PC-9 (cell line): Measurements from ENCODE around the gene MFSD6. TPM values are rescaled to one million over a fixed set of nuclear protein-coding genes. Genes with fewer than 3 reads are reported as not detected.

ENCODE experiments used
- BruUV-seq: library from RNA; stranded (reverse); fragments of 400-500 nt; replicated peaks from 2 replicates; lab custom pipeline; 2021; lab: Mats Ljungman, UMichigan
- CTCF ChIA-PET: fragments of 300-600 bp; sonication (Branson Sonifier 250); formaldehyde crosslinking; loops from one replicate; lab custom pipeline; 2022; ENCODE audit warnings: antibody characterized with exemption; lab: Charles Lee
- POLR2A ChIA-PET: fragments of 300-600 bp; sonication (Branson Sonifier 250); formaldehyde crosslinking; loops from one replicate; lab custom pipeline; 2022; ENCODE audit warnings: antibody characterized with exemption; ENCODE audit not compliant: unreplicated experiment; lab: Charles Lee
- DNase-seq, 2 experiments: peaks; one replicate each; pipeline versions ENCODE4 v3.0.0 to v3.0.0-alpha.2; 2015 to 2022; ENCODE audit warnings: mixed read lengths in 1 of 2
- H2AFZ ChIP-seq: fragments of 200-600 bp; sonication (generic); 2 replicates; pipeline ENCODE4 v1.8.1; 2017; ENCODE audit warnings: antibody characterized with exemption
- H3F3A ChIP-seq: fragments of 200-600 bp; sonication (generic); 2 replicates; pipeline ENCODE4 v1.8.1; 2017; ENCODE audit warnings: antibody characterized with exemption, mild to moderate bottlenecking, low read depth; ENCODE audit not compliant: insufficient read depth
- H3K27ac ChIP-seq: fragments of 200-600 bp; sonication (generic); 2 replicates; pipeline ENCODE4 v1.6.1; 2016; ENCODE audit warnings: mixed run types
- H3K27me3 ChIP-seq: fragments of 200-600 bp; sonication (generic); 2 replicates; pipeline ENCODE4 v1.6.1; 2016; ENCODE audit warnings: low read depth, mixed run types; ENCODE audit not compliant: insufficient read depth
- H3K36me3 ChIP-seq: fragments of 200-600 bp; sonication (generic); 2 replicates; pipeline ENCODE4 v1.6.1; 2016; ENCODE audit warnings: low read depth, mixed run types
- H3K4me1 ChIP-seq: fragments of 200-600 bp; sonication (generic); replicated peaks from 2 replicates; pipeline ENCODE4 v1.6.1; 2016; ENCODE audit warnings: mixed run types; ENCODE audit not compliant: insufficient read depth
- H3K4me2 ChIP-seq: fragments of 200-600 bp; sonication (generic); 2 replicates; pipeline ENCODE4 v1.6.1; 2017; ENCODE audit warnings: mixed run types
- H3K4me3 ChIP-seq: fragments of 200-600 bp; sonication (generic); 2 replicates; pipeline ENCODE4 v1.6.1; 2016; ENCODE audit warnings: mixed run types
- H3K79me2 ChIP-seq: fragments of 200-600 bp; sonication (generic); 2 replicates; pipeline ENCODE4 v1.6.1; 2017; ENCODE audit warnings: low read depth, mixed run types
- H3K9me2 ChIP-seq: fragments of 200-600 bp; sonication (generic); 2 replicates; pipeline ENCODE4 v1.8.1; 2017; ENCODE audit warnings: mild to moderate bottlenecking; ENCODE audit not compliant: insufficient read depth
- H3K9me3 ChIP-seq: fragments of 200-600 bp; sonication (generic); 2 replicates; pipeline ENCODE4 v1.8.1; 2016; ENCODE audit warnings: low read depth; ENCODE audit not compliant: insufficient read depth
- H4K20me1 ChIP-seq: fragments of 200-600 bp; sonication (generic); 2 replicates; pipeline ENCODE4 v1.8.1; 2017; ENCODE audit not compliant: insufficient read depth
- EZH2 ChIP-seq: fragments of 200-600 bp; sonication (generic); IDR thresholded peaks from 2 replicates; pipeline ENCODE4 v1.8.0; 2017; ENCODE audit warnings: antibody characterized with exemption, low read depth
- intact Hi-C: fragments of 100-400 bp; cut with micrococcal nuclease; formaldehyde crosslinking; loops from one replicate; pipeline ENCODE4 v1.10.0; 2022; ENCODE audit not compliant: unreplicated experiment
- total RNA-seq: library from RNA; stranded (reverse); gene quantifications from 2 replicates; pipeline ENCODE4 v1.2.3, GENCODE V29; 2021
- TF ChIP-seq, protein P1 (sequence below): fragments of 200-600 bp; sonication (generic); conservative IDR thresholded peaks from 2 replicates; pipeline ENCODE4 v1.6.1; 2017; ENCODE audit warnings: mixed run types, antibody characterized with exemption, mild to moderate bottlenecking, moderate library complexity

Gene MFSD6
- total RNA-seq, 1 experiment from 2014 or later = 15.6 TPM

DNA sequence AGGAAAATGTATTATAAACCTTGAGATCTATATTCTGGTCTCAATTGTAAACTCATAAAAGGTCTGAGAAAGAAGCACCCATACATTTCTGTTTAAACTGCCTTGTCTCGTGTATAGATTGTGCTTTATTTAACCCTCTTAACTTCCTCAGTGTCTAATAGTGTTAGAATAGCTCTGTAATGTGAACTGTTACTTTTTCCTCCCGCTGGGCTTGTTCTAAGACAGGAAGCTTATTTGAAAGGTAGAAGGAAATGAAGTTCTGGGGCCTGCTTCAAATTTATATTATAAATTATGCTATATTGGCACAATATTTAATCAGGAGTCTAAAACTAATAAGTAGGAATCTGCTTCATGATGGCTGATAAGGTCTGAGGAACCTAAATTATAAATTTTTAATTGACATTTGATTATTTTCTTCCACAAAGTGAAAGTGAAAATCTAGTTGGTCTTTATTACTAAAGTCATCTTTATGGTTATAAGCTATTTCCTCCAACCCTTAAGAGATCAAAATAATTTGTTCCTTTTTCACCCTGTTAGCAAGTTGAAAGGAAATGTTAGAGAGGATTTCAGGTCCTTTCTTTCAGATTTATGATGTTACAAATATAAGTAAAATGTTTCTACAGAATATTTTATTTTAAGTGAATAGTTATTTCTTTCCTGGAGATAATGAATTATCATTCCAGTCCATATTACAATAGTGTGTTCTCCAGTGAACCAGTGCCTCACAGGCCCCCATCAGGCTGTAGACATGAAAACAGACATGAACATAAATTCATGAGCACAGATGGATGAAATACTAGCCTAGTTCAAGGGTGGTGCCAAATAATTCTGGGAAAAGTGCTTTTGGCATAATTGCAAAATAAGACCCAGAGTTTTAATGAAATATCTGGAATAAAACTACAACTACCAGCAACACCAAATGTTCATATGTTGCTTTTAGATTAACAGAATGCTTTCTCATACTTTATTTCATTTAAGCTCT is 7.9 kb downstream of the MFSD6 start:
- Histone ChIP-seq H3K4me3 (no peak overlapping the region), H3K79me2 (no peaks in the 10 kb centered on the region), H3K27me3 (no peaks in the 10 kb centered on the region), H3K9me2 (no peaks in the 10 kb centered on the region), H3K4me2 (no peak overlapping the region), H3K27ac (no peak overlapping the region), H3K4me1 (no peaks in the 10 kb centered on the region), H2AFZ (no peak overlapping the region), H3K9me3 (no peaks in the 10 kb centered on the region), H3K36me3 (no peaks in the 10 kb centered on the region), H3F3A (0 out of 2 replicates have a peak, but pooled peaks cover 3% of the 10 kb centered on the region), H4K20me1 (no peaks in the 10 kb centered on the region)
- no peak for DNase-seq
- TF ChIP-seq, protein P1, sequence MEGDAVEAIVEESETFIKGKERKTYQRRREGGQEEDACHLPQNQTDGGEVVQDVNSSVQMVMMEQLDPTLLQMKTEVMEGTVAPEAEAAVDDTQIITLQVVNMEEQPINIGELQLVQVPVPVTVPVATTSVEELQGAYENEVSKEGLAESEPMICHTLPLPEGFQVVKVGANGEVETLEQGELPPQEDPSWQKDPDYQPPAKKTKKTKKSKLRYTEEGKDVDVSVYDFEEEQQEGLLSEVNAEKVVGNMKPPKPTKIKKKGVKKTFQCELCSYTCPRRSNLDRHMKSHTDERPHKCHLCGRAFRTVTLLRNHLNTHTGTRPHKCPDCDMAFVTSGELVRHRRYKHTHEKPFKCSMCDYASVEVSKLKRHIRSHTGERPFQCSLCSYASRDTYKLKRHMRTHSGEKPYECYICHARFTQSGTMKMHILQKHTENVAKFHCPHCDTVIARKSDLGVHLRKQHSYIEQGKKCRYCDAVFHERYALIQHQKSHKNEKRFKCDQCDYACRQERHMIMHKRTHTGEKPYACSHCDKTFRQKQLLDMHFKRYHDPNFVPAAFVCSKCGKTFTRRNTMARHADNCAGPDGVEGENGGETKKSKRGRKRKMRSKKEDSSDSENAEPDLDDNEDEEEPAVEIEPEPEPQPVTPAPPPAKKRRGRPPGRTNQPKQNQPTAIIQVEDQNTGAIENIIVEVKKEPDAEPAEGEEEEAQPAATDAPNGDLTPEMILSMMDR = no peak
- TF ChIP-seq EZH2 = no peak
- no TSS peak for BruUV-seq
- POLR2A ChIA-PET = interaction anchor here (0.6 to 0.8 kb wide), 2 partner anchors 175 to 457 kb away, joined by 5 read pairs; no protein-coding TSS in a partner anchor
- CTCF ChIA-PET = no interaction called here
- intact Hi-C loops = loop anchor here (10.0 kb wide), 1 partner anchor 49 kb away; no protein-coding TSS in a partner anchor

DNA sequence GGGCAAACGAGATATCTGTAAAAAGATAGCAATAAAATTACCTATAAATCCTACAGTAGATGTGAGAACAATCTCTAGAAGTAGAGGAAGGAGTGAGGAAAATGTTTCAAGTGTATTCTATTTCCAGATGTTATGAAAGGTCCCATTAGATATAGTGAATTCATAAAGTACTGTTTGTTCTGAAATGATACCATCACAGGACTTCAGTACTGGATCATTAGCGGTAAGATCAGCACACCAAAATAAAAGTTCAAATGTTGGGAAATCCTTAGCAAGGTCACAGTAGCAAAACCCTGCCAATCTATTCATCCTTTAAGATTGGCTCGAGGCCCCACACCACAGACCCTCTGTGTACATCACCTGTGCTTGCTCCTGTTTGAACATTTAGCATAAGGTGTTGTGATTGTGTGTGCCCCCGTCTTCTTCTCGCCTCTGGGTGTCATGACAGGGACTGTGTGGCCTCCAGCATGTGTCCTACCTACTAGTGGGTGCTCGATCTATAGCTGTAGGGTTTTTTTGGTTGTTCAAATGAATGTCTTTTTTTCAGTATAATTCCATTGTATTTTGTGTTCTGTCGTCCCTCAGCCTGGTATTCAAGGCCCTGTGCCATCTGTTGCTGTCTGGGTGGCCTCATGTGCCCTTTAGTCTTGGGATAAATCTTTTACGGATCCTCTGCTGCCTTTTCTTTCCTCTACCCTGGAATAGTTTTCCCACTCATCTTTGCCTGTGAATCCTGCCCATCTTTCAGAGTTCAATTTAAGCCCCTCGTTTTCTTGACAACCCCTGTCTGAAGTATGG is 9.1 kb downstream of the MFSD6 start:
- Histone ChIP-seq H3K4me1 (no peaks in the 10 kb centered on the region), H3K79me2 (no peaks in the 10 kb centered on the region), H4K20me1 (no peaks in the 10 kb centered on the region), H3K27ac (no peak overlapping the region), H3K9me3 (no peaks in the 10 kb centered on the region), H3K36me3 (no peaks in the 10 kb centered on the region), H3K27me3 (no peaks in the 10 kb centered on the region), H3K4me3 (no peak overlapping the region), H3K9me2 (no peaks in the 10 kb centered on the region), H2AFZ (no peak overlapping the region), H3K4me2 (no peak overlapping the region), H3F3A (0 out of 2 replicates have a peak, but pooled peaks cover 3% of the 10 kb centered on the region)
- POLR2A ChIA-PET = no interaction called here
- intact Hi-C loops = loop anchor here (10.0 kb wide), 1 partner anchor 48 kb away; no protein-coding TSS in a partner anchor
- no peak for DNase-seq
- CTCF ChIA-PET = no interaction called here
- TF ChIP-seq, protein P1 = no peak
- no peak for TF ChIP-seq EZH2
- BruUV-seq = no TSS peak

DNA sequence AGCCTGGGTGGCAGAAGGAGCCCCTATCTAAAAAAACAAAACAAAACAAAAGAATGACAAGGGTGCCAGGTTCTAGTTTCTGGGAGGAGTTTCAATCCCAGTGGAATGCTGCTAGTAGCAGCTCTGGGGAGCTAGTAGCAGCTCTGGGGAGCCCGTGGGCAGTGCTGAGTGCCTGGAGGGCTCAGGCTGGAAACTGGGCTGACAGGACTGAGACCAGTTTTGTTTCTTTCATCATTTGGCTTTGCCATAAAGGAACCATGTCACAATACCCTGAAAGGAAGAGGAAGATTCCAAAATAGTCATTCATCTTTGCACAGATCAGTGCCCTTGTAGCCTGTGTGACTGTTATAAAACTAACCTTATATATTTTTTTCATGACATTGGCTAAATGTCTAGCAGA is 10.6 kb downstream of the MFSD6 start:
- TF ChIP-seq EZH2 = no peak
- TF ChIP-seq, protein P1 = no peak
- no TSS peak for BruUV-seq
- no peaks in the 10 kb centered on the region for H3K36me3 ChIP-seq
- H3K9me3 ChIP-seq = no peaks in the 10 kb centered on the region
- no peaks in the 10 kb centered on the region for H3K9me2 ChIP-seq
- no peaks in the 10 kb centered on the region for H3K79me2 ChIP-seq
- H4K20me1 ChIP-seq = no peaks in the 10 kb centered on the region
- H2AFZ ChIP-seq = no peak overlapping the region
- no peaks in the 10 kb centered on the region for H3K27me3 ChIP-seq
- DNase-seq = peak; percentile 32 to 52
- no peak overlapping the region for H3K27ac ChIP-seq
- intact Hi-C loops = loop anchor here (10.0 kb wide), 1 partner anchor 46 kb away; no protein-coding TSS in a partner anchor
- ChIA-PET POLR2A (no interaction called here), CTCF (no interaction called here)
- no peaks in the 10 kb centered on the region for H3K4me1 ChIP-seq
- H3K4me2 ChIP-seq = no peak overlapping the region
- 0 out of 2 replicates have a peak, but pooled peaks cover 3% of the 10 kb centered on the region for H3F3A ChIP-seq
- H3K4me3 ChIP-seq = no peak overlapping the region
